ENCODE results near the gene FTO.

The FTO gene

GRCh38 chr16:53998024-53998810 lies 294.3 kb downstream of the FTO start:
- Histone ChIP-seq H3K9me3 (ENCODE audit: low read depth, low read length) (no peaks in the 10 kb centered on the region), H3K36me3 (ENCODE audit: insufficient read depth, low read length) (no peaks in the 10 kb centered on the region), H3K27ac (no peak overlapping the region), H3K9ac (ENCODE audit: insufficient read length) (no peak overlapping the region), H3K4me3 (no peak overlapping the region)
- TF ChIP-seq FOXP2 (optimal IDR thresholded peaks at IDR 0.05; ENCODE audit: control extremely low read depth, extremely low read length, insufficient read depth): no peak
- no peak for TF ChIP-seq EZH2 (IDR thresholded peaks at IDR 0.05)
- no peak for TF ChIP-seq POLR2AphosphoS5 (IDR thresholded peaks at IDR 0.05; ENCODE audit: borderline replicate concordance, low read depth, low read length)
- DNase-seq (ENCODE audit: low read depth, low spot score): no peak

GRCh38 chr16:53998966-53999522 lies 295.1 kb downstream of the FTO start:
- no peaks in the 10 kb centered on the region for H3K36me3 ChIP-seq (ENCODE audit: insufficient read depth, low read length)
- H3K4me3 ChIP-seq: no peak overlapping the region
- TF ChIP-seq EZH2 (IDR thresholded peaks at IDR 0.05) (no peak), FOXP2 (optimal IDR thresholded peaks at IDR 0.05; ENCODE audit: control extremely low read depth, extremely low read length, insufficient read depth) (no peak)
- no peak overlapping the region for H3K27ac ChIP-seq
- DNase-seq (ENCODE audit: low read depth, low spot score): no peak
- H3K9me3 ChIP-seq (ENCODE audit: low read depth, low read length): no peaks in the 10 kb centered on the region
- H3K9ac ChIP-seq (ENCODE audit: insufficient read length): no peak overlapping the region

- no peak for TF ChIP-seq POLR2AphosphoS5 (IDR thresholded peaks at IDR 0.05; ENCODE audit: borderline replicate concordance, low read depth, low read length)
- no peak for TF ChIP-seq FOXP2 (optimal IDR thresholded peaks at IDR 0.05; ENCODE audit: control extremely low read depth, extremely low read length, insufficient read depth)
- no peak for TF ChIP-seq EZH2 (IDR thresholded peaks at IDR 0.05)
- no peaks in the 10 kb centered on the region for H3K9me3 ChIP-seq (ENCODE audit: low read depth, low read length)
- H3K36me3 ChIP-seq (ENCODE audit: insufficient read depth, low read length): no peaks in the 10 kb centered on the region
- no peak overlapping the region for H3K9ac ChIP-seq (ENCODE audit: insufficient read length)
- H3K27ac ChIP-seq: no peak overlapping the region
- no peak overlapping the region for H3K4me3 ChIP-seq
- DNase-seq (ENCODE audit: low read depth, low spot score): no peak
Observed at GRCh38 chr16:53999841-54000240, 295.9 kb downstream of the FTO start.

- no peak overlapping the region for H3K27ac ChIP-seq
- no peak overlapping the region for H3K4me3 ChIP-seq
- DNase-seq (ENCODE audit: low read depth, low spot score): no peak
- no peaks in the 10 kb centered on the region for H3K36me3 ChIP-seq (ENCODE audit: insufficient read depth, low read length)
- H3K9me3 ChIP-seq (ENCODE audit: low read depth, low read length): no peaks in the 10 kb centered on the region
- no peak overlapping the region for H3K9ac ChIP-seq (ENCODE audit: insufficient read length)
- TF ChIP-seq POLR2AphosphoS5 (IDR thresholded peaks at IDR 0.05; ENCODE audit: borderline replicate concordance, low read depth, low read length) (no peak), FOXP2 (optimal IDR thresholded peaks at IDR 0.05; ENCODE audit: control extremely low read depth, extremely low read length, insufficient read depth) (no peak), EZH2 (IDR thresholded peaks at IDR 0.05) (no peak)
Observed at GRCh38 chr16:54000361-54000760, 296.4 kb downstream of the FTO start.

GRCh38 chr16:54006693-54007092 lies 302.7 kb downstream of the FTO start:
- no peak overlapping the region for H3K4me3 ChIP-seq
- no peak overlapping the region for H3K27ac ChIP-seq
- no peaks in the 10 kb centered on the region for H3K36me3 ChIP-seq (ENCODE audit: insufficient read depth, low read length)
- no peak overlapping the region for H3K9ac ChIP-seq (ENCODE audit: insufficient read length)
- DNase-seq (ENCODE audit: low read depth, low spot score): no peak
- no peaks in the 10 kb centered on the region for H3K9me3 ChIP-seq (ENCODE audit: low read depth, low read length)
- TF ChIP-seq FOXP2 (optimal IDR thresholded peaks at IDR 0.05; ENCODE audit: control extremely low read depth, extremely low read length, insufficient read depth): no peak

- Histone ChIP-seq H3K9ac (ENCODE audit: insufficient read length) (no peak overlapping the region), H3K36me3 (ENCODE audit: insufficient read depth, low read length) (no peaks in the 10 kb centered on the region), H3K9me3 (ENCODE audit: low read depth, low read length) (no peaks in the 10 kb centered on the region), H3K4me3 (no peak overlapping the region), H3K27ac (no peak overlapping the region)
- no peak for DNase-seq (ENCODE audit: low read depth, low spot score)
- no peak for TF ChIP-seq FOXP2 (optimal IDR thresholded peaks at IDR 0.05; ENCODE audit: control extremely low read depth, extremely low read length, insufficient read depth)
Observed at GRCh38 chr16:54007504-54007903, 303.5 kb downstream of the FTO start.

GRCh38 chr16:54009464-54010176 lies 305.7 kb downstream of the FTO start:
- H3K36me3 ChIP-seq (ENCODE audit: insufficient read depth, low read length): no peaks in the 10 kb centered on the region
- H3K9me3 ChIP-seq (ENCODE audit: low read depth, low read length): no peaks in the 10 kb centered on the region
- no peak for DNase-seq (ENCODE audit: low read depth, low spot score)
- H3K9ac ChIP-seq (ENCODE audit: insufficient read length): no peak overlapping the region
- TF ChIP-seq EZH2 (IDR thresholded peaks at IDR 0.05): no peak
- no peak for TF ChIP-seq POLR2AphosphoS5 (IDR thresholded peaks at IDR 0.05; ENCODE audit: borderline replicate concordance, low read depth, low read length)
- no peak for TF ChIP-seq FOXP2 (optimal IDR thresholded peaks at IDR 0.05; ENCODE audit: control extremely low read depth, extremely low read length, insufficient read depth)
- no peak overlapping the region for H3K4me3 ChIP-seq
- no peak overlapping the region for H3K27ac ChIP-seq

GRCh38 chr16:54015147-54015546 lies 311.2 kb downstream of the FTO start:
- Histone ChIP-seq H3K9me3 (ENCODE audit: low read depth, low read length) (no peaks in the 10 kb centered on the region), H3K27ac (no peak overlapping the region), H3K9ac (ENCODE audit: insufficient read length) (no peak overlapping the region), H3K36me3 (ENCODE audit: insufficient read depth, low read length) (no peaks in the 10 kb centered on the region), H3K4me3 (no peak overlapping the region)
- no peak for TF ChIP-seq POLR2AphosphoS5 (IDR thresholded peaks at IDR 0.05; ENCODE audit: borderline replicate concordance, low read depth, low read length)
- no peak for TF ChIP-seq FOXP2 (optimal IDR thresholded peaks at IDR 0.05; ENCODE audit: control extremely low read depth, extremely low read length, insufficient read depth)
- no peak for TF ChIP-seq EZH2 (IDR thresholded peaks at IDR 0.05)
- DNase-seq (ENCODE audit: low read depth, low spot score): no peak

Measured in SK-N-MC (cell line).